ENCODE data around the gene MDFIC.

DNA sequence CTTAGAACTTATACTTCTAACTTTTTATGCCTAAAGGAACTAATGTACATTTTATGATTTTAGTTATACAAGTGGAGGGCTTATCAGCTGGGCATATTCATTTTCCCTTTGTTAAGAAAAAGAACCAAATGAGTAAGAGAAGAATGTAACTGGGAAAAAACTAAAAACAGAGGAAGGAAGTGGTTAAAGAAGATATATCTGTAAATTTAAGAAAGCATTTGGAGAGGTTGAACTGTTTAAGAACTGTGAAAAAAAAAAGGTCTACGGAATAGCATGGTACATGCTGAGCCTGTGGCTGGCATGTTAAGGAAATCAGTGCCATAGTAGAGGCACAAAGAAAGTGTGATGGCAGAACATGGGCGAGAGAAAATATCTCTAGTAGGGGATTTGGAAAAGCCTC, 6.2 kb downstream of the MDFIC start:
- TF ChIP-seq CTCF (IDR thresholded peaks at IDR 0.05) (no peak), POLR2A (IDR thresholded peaks at IDR 0.05) (no peak)

Measured in thyroid gland (tissue), 4 donors.